Adrenal gland (tissue), 5 donors: Measurements from ENCODE around the gene MTA3.

Experiments used
- CTCF ChIP-seq, 6 experiments: fragments of 450-650 bp in 4 of 6; fragments of 200-600 bp in 2 of 6; sonication (generic) in 1 of 6; IDR thresholded peaks; 1 replicate in 5 of 6; 2 replicates in 1 of 6; pipeline versions ENCODE4 v1.5.1 to v1.8.0; 2016 to 2021; ENCODE audit warnings: antibody characterized with exemption in 6 of 6, mild to moderate bottlenecking in 2 of 6, moderate library complexity in 1 of 6
- POLR2A ChIP-seq, 2 donors: fragments of 450-650 bp; IDR thresholded peaks; one replicate each; pipeline ENCODE4 v1.6.1; 2017; ENCODE audit warnings: antibody characterized with exemption in 2 of 2, mild to moderate bottlenecking in 2 of 2, moderate library complexity in 1 of 2
- donor health status: DM: no; HTN: no; CAD: no.

- TF ChIP-seq POLR2A (IDR thresholded peaks at IDR 0.05) (no peak), CTCF (IDR thresholded peaks at IDR 0.05) (no peak)
Observed at GRCh38 chr2:42761554-42761953, 193.1 kb downstream of the MTA3 start.
